ENCODE results near the gene SCG3.

The SCG3 gene

GRCh38 chr15:51735228-51736010 is 54.1 kb downstream of the SCG3 start:
- DNase-seq (ENCODE audit: low read depth): no peak
- peak; percentile 4 for TF ChIP-seq CTCF (conservative IDR thresholded peaks at IDR 0.05; ENCODE audit: control insufficient read depth, insufficient read depth, low read depth, low read length)
- no peak overlapping the region for H3K4me3 ChIP-seq (ENCODE audit: control insufficient read depth, low read depth, low read length)

DNA sequence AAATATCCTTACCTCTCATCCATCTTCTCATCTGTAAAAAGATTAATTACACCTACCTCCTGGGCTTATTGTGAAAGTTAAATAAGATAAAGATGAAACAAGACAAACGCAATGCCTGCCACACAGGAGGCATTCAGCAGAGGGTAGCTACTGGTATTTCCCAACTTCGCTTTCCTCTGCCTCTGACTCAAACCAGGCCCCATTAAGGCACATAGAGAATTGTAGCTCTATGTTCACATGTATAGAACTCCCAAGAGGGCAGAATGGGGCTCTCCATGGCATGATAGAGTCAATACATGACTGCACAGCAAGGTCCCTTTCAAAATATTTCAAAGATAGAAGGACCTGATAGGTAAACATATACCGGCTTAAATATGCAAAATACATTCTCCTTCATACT is 54.8 kb downstream of the SCG3 start:
- no peak for DNase-seq (ENCODE audit: low read depth)
- no peak overlapping the region for H3K4me3 ChIP-seq (ENCODE audit: control insufficient read depth, low read depth, low read length)
- TF ChIP-seq CTCF (conservative IDR thresholded peaks at IDR 0.05; ENCODE audit: control insufficient read depth, insufficient read depth, low read depth, low read length): no peak

GRCh38 chr15:51736751-51737521 is 55.6 kb downstream of the SCG3 start:
- no peak for TF ChIP-seq CTCF (conservative IDR thresholded peaks at IDR 0.05; ENCODE audit: control insufficient read depth, insufficient read depth, low read depth, low read length)
- DNase-seq (ENCODE audit: low read depth): no peak
- H3K4me3 ChIP-seq (ENCODE audit: control insufficient read depth, low read depth, low read length): peak overlapping the region; percentile 67

GRCh38 chr15:51737522-51738305 is 56.4 kb downstream of the SCG3 start, which contains the start of gene LYSMD2:
Gene LYSMD2 (minus strand): TSS chr15:51737655. CDS start chr15:51737622, 33 bp downstream.
- peak within 1 kb of the TSS; percentile 67 for H3K4me3 ChIP-seq (ENCODE audit: control insufficient read depth, low read depth, low read length)
- peak; percentile 44 for DNase-seq (ENCODE audit: low read depth)
- no peak for TF ChIP-seq CTCF (conservative IDR thresholded peaks at IDR 0.05; ENCODE audit: control insufficient read depth, insufficient read depth, low read depth, low read length)

- no peak for DNase-seq (ENCODE audit: low read depth)
- no peak overlapping the region for H3K4me3 ChIP-seq (ENCODE audit: control insufficient read depth, low read depth, low read length)
These were observed 57.2 kb downstream of the SCG3 start for GRCh38 chr15:51738553-51738952.

More at GRCh38 chr15:51738553-51738952, 57.2 kb downstream of the SCG3 start:
- no peak for TF ChIP-seq CTCF (conservative IDR thresholded peaks at IDR 0.05; ENCODE audit: control insufficient read depth, insufficient read depth, low read depth, low read length)

Data from fibroblast of mammary gland (primary cell).